Neuronal stem cell (in vitro differentiated cells): Measurements from ENCODE around the gene CLEC7A. TPM values are rescaled to one million over a fixed set of nuclear protein-coding genes. Genes with fewer than 3 reads are reported as not detected.
A peak's percentile ranks its signal among the peaks of the same experiment; 100 is the strongest.

Source experiments
- DNase-seq: peaks from one replicate; pipeline ENCODE4 v3.0.0-alpha.2; 2013; ENCODE audit warnings: low spot score
- H2AFZ ChIP-seq: one replicate; pipeline ENCODE4 v1.6.1; 2013; ENCODE audit warnings: mild to moderate bottlenecking, low read length, inconsistent platforms
- H2AK5ac ChIP-seq: 2 replicates; pipeline ENCODE4 v1.6.1; 2013; ENCODE audit warnings: low read depth, mild to moderate bottlenecking, inconsistent platforms, low read length, moderate library complexity, mixed read lengths
- H2BK120ac ChIP-seq: 2 replicates; pipeline ENCODE4 v1.6.1; 2013; ENCODE audit warnings: low read depth, mild to moderate bottlenecking, inconsistent platforms, low read length, moderate library complexity, mixed read lengths
- H2BK12ac ChIP-seq: one replicate; pipeline ENCODE4 v1.6.1; 2013; ENCODE audit warnings: low read length, inconsistent platforms
- H2BK15ac ChIP-seq: 2 replicates; pipeline ENCODE4 v1.6.1; 2013; ENCODE audit warnings: mild to moderate bottlenecking, low read length, inconsistent platforms, mixed read lengths
- H2BK5ac ChIP-seq: one replicate; pipeline ENCODE4 v1.6.1; 2013; ENCODE audit warnings: inconsistent platforms, mild to moderate bottlenecking, low read length, moderate library complexity
- H3K14ac ChIP-seq: one replicate; pipeline ENCODE4 v1.6.1; 2013; ENCODE audit warnings: low read length, inconsistent platforms
- H3K18ac ChIP-seq: 2 replicates; pipeline ENCODE4 v1.6.1; 2013; ENCODE audit warnings: low read length, inconsistent platforms
- H3K23ac ChIP-seq: 2 replicates; pipeline ENCODE4 v1.6.1; 2013; ENCODE audit warnings: low read depth, mild to moderate bottlenecking, mixed read lengths, low read length, inconsistent platforms; ENCODE audit not compliant: poor library complexity
- H3K27ac ChIP-seq: replicated peaks from 3 replicates; pipeline ENCODE4 v1.5.1; 2013; ENCODE audit warnings: low read length, inconsistent platforms
- H3K27me3 ChIP-seq, 3 experiments: 2 replicates each; pipeline ENCODE4 v1.6.1; 2013; ENCODE audit warnings: low read length in 3 of 3, mild to moderate bottlenecking in 2 of 3, inconsistent platforms in 1 of 3, low read depth in 1 of 3, mixed read lengths in 1 of 3, moderate library complexity in 1 of 3; ENCODE audit not compliant: control insufficient read depth in 3 of 3, insufficient read depth in 3 of 3
- H3K36me3 ChIP-seq, 2 donors: replicated peaks in 1 of 2; 2 replicates each; pipeline ENCODE4 v1.6.1; 2013; ENCODE audit warnings: low read length in 2 of 2; ENCODE audit not compliant: control insufficient read depth in 2 of 2, insufficient read depth in 2 of 2
- H3K4ac ChIP-seq: 2 replicates; pipeline ENCODE4 v1.6.1; 2013; ENCODE audit warnings: inconsistent platforms, mild to moderate bottlenecking, low read length, moderate library complexity
- H3K4me1 ChIP-seq, 2 donors: 1 replicate in 1 of 2; 2 replicates in 1 of 2; pipeline ENCODE4 v1.6.1; 2013; ENCODE audit warnings: low read length in 2 of 2, low read depth in 1 of 2; ENCODE audit not compliant: control insufficient read depth in 2 of 2, insufficient read depth in 1 of 2
- H3K4me2 ChIP-seq: one replicate; pipeline ENCODE4 v1.6.1; 2013; ENCODE audit warnings: mild to moderate bottlenecking, low read length, inconsistent platforms; ENCODE audit not compliant: insufficient read depth, poor library complexity, severe bottlenecking
- H3K4me3 ChIP-seq, 2 donors: 2 replicates each; pipeline ENCODE4 v1.5.1; 2013; ENCODE audit warnings: low read length in 2 of 2, mild to moderate bottlenecking in 2 of 2, inconsistent platforms in 1 of 2, moderate library complexity in 1 of 2
- H3K79me1 ChIP-seq: one replicate; pipeline ENCODE4 v1.6.1; 2013; ENCODE audit warnings: low read depth, mild to moderate bottlenecking, inconsistent platforms, low read length, moderate library complexity
- H3K9ac ChIP-seq: one replicate; pipeline ENCODE4 v1.6.1; 2013; ENCODE audit warnings: mild to moderate bottlenecking, low read depth, low read length, inconsistent platforms; ENCODE audit not compliant: poor library complexity
- H3K9me3 ChIP-seq, 2 donors: replicated peaks in 1 of 2; 2 replicates each; pipeline versions ENCODE3 to v1.6.1; 2013; ENCODE audit warnings: low read length in 2 of 2, mild to moderate bottlenecking in 2 of 2, inconsistent platforms in 1 of 2, low read depth in 1 of 2, mixed read lengths in 1 of 2, moderate library complexity in 1 of 2; ENCODE audit not compliant: control insufficient read depth in 2 of 2, insufficient read depth in 1 of 2
- H4K8ac ChIP-seq: one replicate; pipeline ENCODE4 v1.6.1; 2013; ENCODE audit warnings: low read depth, mild to moderate bottlenecking, inconsistent platforms, low read length, moderate library complexity
- H4K91ac ChIP-seq: one replicate; pipeline ENCODE4 v1.6.1; 2013; ENCODE audit warnings: low read length, low read depth, mild to moderate bottlenecking, inconsistent platforms; ENCODE audit not compliant: poor library complexity
- WGBS, 2 donors: extraction: QIAGEN DNeasy Blood & Tissue Kit; methylation state at CpG; one replicate each; pipeline ENCODE4 v1.1.7; 2013; ENCODE audit warnings: missing lambda C conversion rate in 2 of 2, mixed read lengths in 1 of 2; ENCODE audit not compliant: insufficient read length in 2 of 2, insufficient replicate concordance in 1 of 2; ENCODE audit errors: extremely low coverage in 2 of 2; 5-methylcytosine and 5-hydroxymethylcytosine counted together
- polyA plus RNA-seq, 2 experiments: library from polyadenylated mRNA; stranded (reverse); fragments of 200-250 nt; gene quantifications; one replicate each; pipeline ENCODE4 v1.2.3, GENCODE V29; 2013

Gene CLEC7A
- not detected for polyA plus RNA-seq (2013, experiment 1 of 2)
- polyA plus RNA-seq (2013, experiment 2 of 2): not detected

DNA sequence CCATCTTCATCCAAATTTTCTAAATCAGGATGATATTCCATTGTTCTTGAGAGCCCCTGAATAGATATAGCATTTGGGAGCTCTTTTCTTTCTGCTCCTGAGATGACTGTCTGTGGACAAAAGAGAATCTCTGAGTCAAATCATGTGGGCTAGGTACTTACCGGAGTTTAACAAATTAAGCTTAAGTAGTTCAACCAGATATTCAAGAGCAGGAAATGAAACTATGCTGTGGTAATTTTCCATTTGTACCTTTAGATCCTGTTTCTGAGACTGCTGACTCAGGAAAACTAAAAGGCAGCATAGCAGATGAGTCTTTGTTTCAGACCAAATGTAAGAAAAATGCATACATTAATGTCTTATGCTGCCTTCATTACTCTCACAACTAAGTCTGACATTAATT is at the start of gene CLEC7A:
TSS of gene CLEC7A (minus strand) at position 158 of the 400 bp plus-strand sequence. CDS start at position 41, 117 bp downstream.
- no peak for DNase-seq
- Histone ChIP-seq H3K27ac (no peak within 1 kb of the TSS), H3K4me3 (no peak within 1 kb of the TSS), H2BK5ac (no peak within 1 kb of the TSS), H2BK15ac (no peak within 1 kb of the TSS), H3K14ac (no peak within 1 kb of the TSS), H3K4me2 (no peak within 1 kb of the TSS), H3K23ac (no peak within 1 kb of the TSS), H3K36me3 (no peaks in the 10 kb centered on the region), H3K4ac (no peak within 1 kb of the TSS), H3K27me3 (no peaks in the 10 kb centered on the region), H2AFZ (no peak within 1 kb of the TSS), H4K8ac (no peak within 1 kb of the TSS), H3K9ac (no peak within 1 kb of the TSS), H2BK120ac (no peak within 1 kb of the TSS), H3K4me1 (no peaks in the 10 kb centered on the region), H4K91ac (no peak within 1 kb of the TSS), H2BK12ac (no peak within 1 kb of the TSS), H3K18ac (no peak within 1 kb of the TSS), H2AK5ac (no peak within 1 kb of the TSS), H3K79me1 (no peaks in the 10 kb centered on the region), H3K9me3 (no peaks in the 10 kb centered on the region)
- WGBS, 2 donors: no CpG with 5 or more reads among the region's 1 CpG

- H3K36me3 ChIP-seq: no peaks in the 10 kb centered on the region
- no peak overlapping the region for H2BK120ac ChIP-seq
- H3K27ac ChIP-seq: no peak overlapping the region
- peaks cover 0 to 12% (median 0%) of the 10 kb centered on the region in 3 experiments for H3K27me3 ChIP-seq
- H2BK12ac ChIP-seq: no peak overlapping the region
- no peaks in the 10 kb centered on the region for H3K9me3 ChIP-seq
- H4K8ac ChIP-seq: no peak overlapping the region
- no peak overlapping the region for H3K4me2 ChIP-seq
- WGBS, 2 donors: no CpG with 5 or more reads among the region's 5 CpGs
- H4K91ac ChIP-seq: no peak overlapping the region
- no peak overlapping the region for H3K4ac ChIP-seq
- H3K79me1 ChIP-seq: peaks cover 1% of the 10 kb centered on the region
- no peak overlapping the region for H3K14ac ChIP-seq
- no peak overlapping the region for H3K18ac ChIP-seq
- no peak overlapping the region for H3K4me3 ChIP-seq
- no peak overlapping the region for H2BK15ac ChIP-seq
- H3K9ac ChIP-seq: no peak overlapping the region
- no peak overlapping the region for H2AK5ac ChIP-seq
- no peak for DNase-seq
- H3K23ac ChIP-seq: no peak overlapping the region
- no peak overlapping the region for H2AFZ ChIP-seq
- no peak overlapping the region for H2BK5ac ChIP-seq
- H3K4me1 ChIP-seq: no peaks in the 10 kb centered on the region
These were observed 49.8 kb upstream of the CLEC7A start for GRCh38 chr12:10179776-10180181.

- Histone ChIP-seq H2BK15ac (no peak within 1 kb of the TSS), H3K23ac (no peak within 1 kb of the TSS), H3K4me3 (no peak within 1 kb of the TSS), H3K9me3 (no peaks in the 10 kb centered on the region), H3K27ac (no peak within 1 kb of the TSS), H2AFZ (peak within 1 kb of the TSS; percentile 35), H3K36me3 (no peaks in the 10 kb centered on the region), H3K79me1 (no peaks in the 10 kb centered on the region), H3K4me2 (no peak within 1 kb of the TSS), H2BK120ac (no peak within 1 kb of the TSS), H3K18ac (no peak within 1 kb of the TSS), H3K4ac (no peak within 1 kb of the TSS), H2BK12ac (no peak within 1 kb of the TSS), H3K4me1 (no peaks in the 10 kb centered on the region), H4K91ac (no peak within 1 kb of the TSS), H3K14ac (no peak within 1 kb of the TSS), H2BK5ac (no peak within 1 kb of the TSS), H3K27me3 (peaks cover 0 to 12% (median 0%) of the 10 kb centered on the region in 3 experiments), H3K9ac (no peak within 1 kb of the TSS), H2AK5ac (no peak within 1 kb of the TSS), H4K8ac (no peak within 1 kb of the TSS)
- DNase-seq: no peak
- no CpG with 5 or more reads among the region's 4 CpGs for WGBS, 2 donors
These were observed 48.8 kb upstream of the CLEC7A start, which contains the start of gene TMEM52B for GRCh38 chr12:10178821-10179220. Gene TMEM52B, plus strand, starts transcription at chr12:10179032. Its CDS starts 543 bp downstream, at chr12:10179575.

DNA sequence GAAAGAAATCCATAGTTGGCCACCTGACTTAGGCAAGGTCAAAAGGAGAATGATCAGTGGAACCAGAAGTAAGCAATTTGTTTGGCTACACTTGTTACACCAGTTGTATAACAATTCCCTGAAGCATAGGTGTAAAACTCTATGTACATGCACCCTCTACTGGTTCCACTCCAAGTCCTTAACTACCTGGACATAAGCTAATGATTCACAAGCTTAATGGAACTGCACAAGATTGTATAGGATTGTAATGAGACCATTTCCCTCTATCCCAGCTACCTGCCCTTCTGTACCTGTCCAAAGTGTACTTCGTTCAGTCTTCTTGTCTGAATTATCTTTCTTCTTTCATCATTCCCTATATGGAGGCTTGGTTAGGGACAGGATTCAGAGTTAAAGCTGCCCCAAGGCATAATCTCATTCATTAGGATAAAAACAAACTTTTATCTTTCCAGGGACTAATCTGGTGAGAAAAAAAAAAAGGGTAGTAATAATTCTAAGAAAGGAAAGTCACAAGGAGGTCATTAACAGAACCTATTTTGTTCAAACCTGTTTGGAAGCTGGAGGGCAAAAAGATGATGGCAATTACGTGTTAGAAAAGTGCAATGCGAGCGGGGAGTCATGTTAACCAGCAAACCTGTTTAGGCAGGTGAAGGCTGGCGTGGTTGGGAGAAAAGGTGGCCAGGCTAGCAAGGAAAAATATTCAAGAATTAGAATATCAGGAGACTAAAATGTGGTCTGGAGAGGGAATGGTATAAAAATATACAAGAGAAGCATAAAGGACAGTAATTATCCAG is 46.0 kb upstream of the CLEC7A start:
- no peak overlapping the region for H3K18ac ChIP-seq
- H3K27me3 ChIP-seq: peaks cover 0 to 12% (median 0%) of the 10 kb centered on the region in 3 experiments
- H2AFZ ChIP-seq: no peak overlapping the region
- no peak overlapping the region for H3K4me3 ChIP-seq
- no peak overlapping the region for H2BK120ac ChIP-seq
- H3K23ac ChIP-seq: no peak overlapping the region
- no peak for DNase-seq
- no peak overlapping the region for H4K8ac ChIP-seq
- no peak overlapping the region for H3K14ac ChIP-seq
- H3K79me1 ChIP-seq: no peaks in the 10 kb centered on the region
- H4K91ac ChIP-seq: no peak overlapping the region
- no peak overlapping the region for H3K27ac ChIP-seq
- H2AK5ac ChIP-seq: no peak overlapping the region
- no peak overlapping the region for H2BK15ac ChIP-seq
- no peak overlapping the region for H2BK5ac ChIP-seq
- H3K4me2 ChIP-seq: no peak overlapping the region
- no peak overlapping the region for H3K4ac ChIP-seq
- H3K36me3 ChIP-seq: no peaks in the 10 kb centered on the region
- H3K9me3 ChIP-seq: no peaks in the 10 kb centered on the region
- no peaks in the 10 kb centered on the region for H3K4me1 ChIP-seq
- no peak overlapping the region for H2BK12ac ChIP-seq
- no peak overlapping the region for H3K9ac ChIP-seq
- WGBS, 2 donors: no CpG with 5 or more reads among the region's 5 CpGs
